Heart left ventricle (tissue), 13 donors: ENCODE results near the gene ZNF354C.

Experiments used
- POLR2A ChIP-seq, 2 donors: fragments of 450-650 bp; IDR thresholded peaks; one replicate each; pipeline ENCODE4 v1.6.1; 2017; ENCODE audit warnings: antibody characterized with exemption in 2 of 2, mild to moderate bottlenecking in 2 of 2, moderate library complexity in 2 of 2
- TF ChIP-seq, protein P1 (sequence below), 12 donors: fragments of 200-600 bp; sonication (generic) in 4 of 12; IDR thresholded peaks; one replicate each; pipeline versions ENCODE4 v1.5.0 to v1.8.0; 2018 to 2022; ENCODE audit warnings: antibody characterized with exemption in 12 of 12, mild to moderate bottlenecking in 5 of 12
- donor health status: ischemic (EF 13 %, LVEDD 7.1; RV severe dilation, severe dysfunction).
- donor health status: DM: no; HTN: yes; CAD: no.
- donor health status: DM: no; HTN: no; CAD: no.
- donor health status: ischemic (EF 25% LVEDD 6.9; RV normal size, moderate dysfunction).
- donor health status: ischemic (EF 25% LVEDD 5.7; RV mildly dilated, moderate dysfunction).
- donor health status: ischemic (EF 35%, LVEDD 5.7; RV mildly dilated, moderate dysfunction).
- donor health status: nonischemic (EF 11% LVEDD 7.7; RV severe dilation, severe dysfunction).
- donor health status: DM: yes; HTN: yes; CAD: no.
- donor health status: PGD.
- donor health status: ischemic (EF 29% LVEDD 5.4; RV normal size, mild dysfunction).
- donor health status: nonischemic (EF 23%, LVEDD 6.1; RV moderate dilation, normal function).

DNA sequence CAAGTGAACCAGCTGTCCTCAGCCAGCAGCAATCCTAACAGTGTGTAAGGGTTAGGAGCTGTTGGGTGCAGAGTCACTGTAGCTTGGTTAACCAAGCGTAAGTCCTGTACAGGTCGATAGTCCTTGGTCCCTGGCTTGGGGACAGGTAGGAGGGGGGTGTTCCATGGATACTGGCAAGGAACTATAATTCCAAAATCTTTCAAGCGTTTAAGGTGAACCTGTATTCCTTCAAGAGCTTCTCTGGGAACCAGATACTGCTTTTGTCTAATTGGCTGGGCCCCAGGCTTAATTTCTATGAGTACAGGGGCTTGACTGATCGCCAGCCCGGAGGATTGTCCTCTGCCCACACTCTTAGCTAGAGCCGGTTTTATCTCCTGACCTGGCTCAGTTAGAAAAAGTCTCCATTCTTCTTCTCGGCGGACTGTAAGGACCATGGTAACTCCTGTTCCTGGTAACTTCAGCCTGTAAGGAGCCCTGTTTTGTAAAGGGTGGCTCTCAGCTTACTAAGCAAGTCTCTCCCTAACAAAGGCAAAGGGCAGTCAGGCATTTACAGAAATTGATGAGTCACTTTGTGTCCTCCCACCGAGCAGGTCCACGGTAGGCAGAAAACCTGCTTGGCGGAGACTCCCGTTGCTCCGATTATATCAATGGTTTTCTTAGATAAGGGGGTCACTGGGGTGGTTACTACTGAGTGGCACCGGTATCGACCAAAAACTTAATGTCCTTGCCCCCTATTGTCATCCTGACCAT is 6.0 kb upstream of the ZNF354C start:
- TF ChIP-seq, protein P1, sequence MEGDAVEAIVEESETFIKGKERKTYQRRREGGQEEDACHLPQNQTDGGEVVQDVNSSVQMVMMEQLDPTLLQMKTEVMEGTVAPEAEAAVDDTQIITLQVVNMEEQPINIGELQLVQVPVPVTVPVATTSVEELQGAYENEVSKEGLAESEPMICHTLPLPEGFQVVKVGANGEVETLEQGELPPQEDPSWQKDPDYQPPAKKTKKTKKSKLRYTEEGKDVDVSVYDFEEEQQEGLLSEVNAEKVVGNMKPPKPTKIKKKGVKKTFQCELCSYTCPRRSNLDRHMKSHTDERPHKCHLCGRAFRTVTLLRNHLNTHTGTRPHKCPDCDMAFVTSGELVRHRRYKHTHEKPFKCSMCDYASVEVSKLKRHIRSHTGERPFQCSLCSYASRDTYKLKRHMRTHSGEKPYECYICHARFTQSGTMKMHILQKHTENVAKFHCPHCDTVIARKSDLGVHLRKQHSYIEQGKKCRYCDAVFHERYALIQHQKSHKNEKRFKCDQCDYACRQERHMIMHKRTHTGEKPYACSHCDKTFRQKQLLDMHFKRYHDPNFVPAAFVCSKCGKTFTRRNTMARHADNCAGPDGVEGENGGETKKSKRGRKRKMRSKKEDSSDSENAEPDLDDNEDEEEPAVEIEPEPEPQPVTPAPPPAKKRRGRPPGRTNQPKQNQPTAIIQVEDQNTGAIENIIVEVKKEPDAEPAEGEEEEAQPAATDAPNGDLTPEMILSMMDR (IDR thresholded peaks at IDR 0.05), result no peak
- no peak for TF ChIP-seq POLR2A (IDR thresholded peaks at IDR 0.05)
